MM.1S (cell line): Measurements from ENCODE around the gene DHRS7B.
"Not testable (repeated sequence)": the region's sequence is repeated elsewhere in the genome, so short reads cannot be mapped to it uniquely, and the experiment has no call there.

Source experiments
- DNase-seq: peaks from one replicate; pipeline ENCODE4 v3.0.0-alpha.2; 2015
- H2AFZ ChIP-seq: fragments of 300-600 bp; sonication (generic); 2 replicates; pipeline ENCODE4 v1.6.0; 2016; ENCODE audit warnings: antibody characterized with exemption, low read length
- H3F3A ChIP-seq: fragments of 300-600 bp; sonication (generic); 2 replicates; pipeline ENCODE4 v1.6.1; 2016; ENCODE audit warnings: mild to moderate bottlenecking, antibody characterized with exemption, low read length, moderate library complexity, mixed read lengths; ENCODE audit not compliant: insufficient read depth
- H3K27ac ChIP-seq: fragments of 300-600 bp; sonication (generic); 2 replicates; pipeline ENCODE4 v1.5.1; 2016; ENCODE audit warnings: mild to moderate bottlenecking, low read length
- H3K27me3 ChIP-seq: fragments of 300-600 bp; sonication (generic); replicated peaks from 2 replicates; pipeline ENCODE4 v1.6.0; 2016; ENCODE audit warnings: low read length; ENCODE audit not compliant: insufficient read depth
- H3K36me3 ChIP-seq: fragments of 300-600 bp; sonication (generic); replicated peaks from 2 replicates; pipeline ENCODE4 v1.6.1; 2016; ENCODE audit warnings: mild to moderate bottlenecking, low read length, mixed read lengths; ENCODE audit not compliant: insufficient read depth
- H3K4me1 ChIP-seq: fragments of 300-600 bp; sonication (generic); 2 replicates; pipeline ENCODE4 v1.6.1; 2016; ENCODE audit warnings: low read length, mixed read lengths
- H3K4me2 ChIP-seq: fragments of 300-600 bp; sonication (generic); 2 replicates; pipeline ENCODE4 v1.6.0; 2016; ENCODE audit warnings: low read depth, low read length
- H3K4me3 ChIP-seq: fragments of 300-600 bp; sonication (generic); 2 replicates; pipeline ENCODE4 v1.5.1; 2016; ENCODE audit warnings: low read length, mixed read lengths
- H3K79me2 ChIP-seq: fragments of 300-600 bp; sonication (generic); 2 replicates; pipeline ENCODE4 v1.6.1; 2016; ENCODE audit warnings: mixed run types, low read length, mixed read lengths
- H3K9ac ChIP-seq: fragments of 300-600 bp; sonication (generic); 2 replicates; pipeline ENCODE4 v1.6.1; 2016; ENCODE audit warnings: low read length, mixed read lengths
- H3K9me2 ChIP-seq: fragments of 300-600 bp; sonication (generic); replicated peaks from 2 replicates; pipeline ENCODE4 v1.6.1; 2016; ENCODE audit warnings: mild to moderate bottlenecking, low read length, mixed read lengths; ENCODE audit not compliant: insufficient read depth
- H3K9me3 ChIP-seq: fragments of 300-600 bp; sonication (generic); replicated peaks from 2 replicates; pipeline ENCODE4 v1.6.1; 2016; ENCODE audit warnings: mild to moderate bottlenecking, low read length, mixed read lengths; ENCODE audit not compliant: insufficient read depth
- H4K20me1 ChIP-seq: fragments of 300-600 bp; sonication (generic); 2 replicates; pipeline ENCODE4 v1.6.1; 2016; ENCODE audit warnings: mild to moderate bottlenecking, low read length, moderate library complexity, mixed read lengths; ENCODE audit not compliant: insufficient read depth
- CTCF ChIP-seq: fragments of 300-600 bp; sonication (generic); IDR thresholded peaks from 2 replicates; pipeline ENCODE4 v1.5.1; 2016; ENCODE audit warnings: antibody characterized with exemption, low read length, mixed read lengths
- EZH2 ChIP-seq: fragments of 300-600 bp; sonication (generic); optimal IDR thresholded peaks from 2 replicates; pipeline ENCODE3; 2017; ENCODE audit warnings: low read depth, mild to moderate bottlenecking, antibody characterized with exemption, low read length, mixed read lengths
- EZH2phosphoT487 ChIP-seq: fragments of 300-600 bp; sonication (generic); IDR thresholded peaks from 2 replicates; pipeline ENCODE4 v1.6.1; 2018; ENCODE audit warnings: antibody characterized with exemption, low read length

The DHRS7B gene

GRCh38 chr17:21186399-21187187 lies 59.8 kb downstream of the DHRS7B start:
- Histone ChIP-seq H4K20me1 (no peaks in the 10 kb centered on the region), H3K4me1 (no peaks in the 10 kb centered on the region), H3K9me3 (no peaks in the 10 kb centered on the region), H3K79me2 (no peaks in the 10 kb centered on the region), H3F3A (no peaks in the 10 kb centered on the region), H2AFZ (no peak overlapping the region), H3K36me3 (no peaks in the 10 kb centered on the region; the same call in 1 of the 2 replicates), H3K9me2 (no peaks in the 10 kb centered on the region), H3K9ac (no peak overlapping the region), H3K27ac (no peak overlapping the region), H3K4me3 (no peak overlapping the region), H3K4me2 (no peak overlapping the region), H3K27me3 (no peaks in the 10 kb centered on the region)
- TF ChIP-seq EZH2phosphoT487 = no peak
- TF ChIP-seq CTCF = no peak
- TF ChIP-seq EZH2 = no peak
- DNase-seq = no peak

- Histone ChIP-seq H3K27me3 (no peaks in the 10 kb centered on the region), H3K9me3 (no peaks in the 10 kb centered on the region), H3K27ac (no peak overlapping the region), H3K9ac (no peak overlapping the region), H3K4me2 (no peak overlapping the region), H3K4me3 (no peak overlapping the region), H4K20me1 (no peaks in the 10 kb centered on the region), H3F3A (no peaks in the 10 kb centered on the region), H3K9me2 (no peaks in the 10 kb centered on the region), H3K79me2 (no peaks in the 10 kb centered on the region), H3K4me1 (no peaks in the 10 kb centered on the region), H3K36me3 (no peaks in the 10 kb centered on the region; the same call in 1 of the 2 replicates), H2AFZ (no peak overlapping the region)
- DNase-seq = no peak
- TF ChIP-seq EZH2phosphoT487 = no peak
- TF ChIP-seq EZH2 = no peak
- no peak for TF ChIP-seq CTCF
These were observed 62.6 kb downstream of the DHRS7B start for GRCh38 chr17:21189361-21189760.

- TF ChIP-seq EZH2 = no peak
- Histone ChIP-seq H3K4me2 (no peak overlapping the region), H3F3A (no peaks in the 10 kb centered on the region), H3K36me3 (no peaks in the 10 kb centered on the region; the same call in 1 of the 2 replicates), H3K4me3 (no peak overlapping the region), H3K9me3 (no peaks in the 10 kb centered on the region), H4K20me1 (no peaks in the 10 kb centered on the region), H3K4me1 (no peaks in the 10 kb centered on the region), H3K27ac (no peak overlapping the region), H3K27me3 (no peaks in the 10 kb centered on the region), H3K79me2 (no peaks in the 10 kb centered on the region), H3K9me2 (no peaks in the 10 kb centered on the region), H2AFZ (no peak overlapping the region), H3K9ac (no peak overlapping the region)
- no peak for DNase-seq
These were observed 63.3 kb downstream of the DHRS7B start for GRCh38 chr17:21190078-21190477.

- no peaks in the 10 kb centered on the region for H3K36me3 ChIP-seq
- H4K20me1 ChIP-seq = no peaks in the 10 kb centered on the region
- no peaks in the 10 kb centered on the region for H3K9me3 ChIP-seq
- no peaks in the 10 kb centered on the region for H3K27me3 ChIP-seq
- no peak overlapping the region for H3K4me2 ChIP-seq
- no peak overlapping the region for H3K27ac ChIP-seq
- no peaks in the 10 kb centered on the region for H3F3A ChIP-seq
- no peaks in the 10 kb centered on the region for H3K9me2 ChIP-seq
- no peak for TF ChIP-seq CTCF
- TF ChIP-seq EZH2phosphoT487 = no peak
- TF ChIP-seq EZH2 = no peak
- no peak overlapping the region for H3K4me3 ChIP-seq
- no peaks in the 10 kb centered on the region for H3K4me1 ChIP-seq
- DNase-seq = peak; percentile 18
- H3K79me2 ChIP-seq = peaks cover 1% of the 10 kb centered on the region; the same call in 1 of the 2 replicates
- H3K9ac ChIP-seq = no peak overlapping the region
- H2AFZ ChIP-seq = no peak overlapping the region
These were observed 64.9 kb downstream of the DHRS7B start for GRCh38 chr17:21191698-21192097.

- not testable (repeated sequence) for H3K27me3 ChIP-seq, H3F3A ChIP-seq, H3K36me3 ChIP-seq, H3K4me3 ChIP-seq, H3K27ac ChIP-seq, H3K4me2 ChIP-seq, H3K9me2 ChIP-seq, H3K9me3 ChIP-seq, H4K20me1 ChIP-seq, DNase-seq, H3K79me2 ChIP-seq, H3K4me1 ChIP-seq, H3K9ac ChIP-seq, H2AFZ ChIP-seq
These were observed 65.7 kb downstream of the DHRS7B start for GRCh38 chr17:21192414-21192813.
